Neural crest cell (in vitro differentiated cells): ENCODE results near the gene RIMBP2. TPM values are rescaled to one million over a fixed set of nuclear protein-coding genes. Genes with fewer than 3 reads are reported as not detected.

Source experiments
- DNase-seq: peaks from one replicate; pipeline ENCODE4 v3.0.0; 2021; ENCODE audit warnings: low read depth, mixed read lengths, low spot score
- H3K27ac Mint-ChIP-seq: one replicate; pipeline ENCODE4 v1.8.0; 2021; ENCODE audit warnings: mild to moderate bottlenecking, mixed read lengths; ENCODE audit not compliant: unreplicated experiment
- H3K27me3 Mint-ChIP-seq: 2 replicates; pipeline ENCODE4 v1.8.0; 2021; ENCODE audit warnings: low read depth, mild to moderate bottlenecking, mixed read lengths
- H3K36me3 Mint-ChIP-seq: 2 replicates; pipeline ENCODE4 v1.8.0; 2021; ENCODE audit warnings: low read depth, mild to moderate bottlenecking, mixed read lengths
- H3K4me1 Mint-ChIP-seq: 2 replicates; pipeline ENCODE4 v1.8.0; 2021; ENCODE audit warnings: mixed read lengths
- H3K4me3 Mint-ChIP-seq: one replicate; pipeline ENCODE4 v1.8.0; 2021; ENCODE audit warnings: mild to moderate bottlenecking, mixed read lengths
- H3K9me3 Mint-ChIP-seq: 2 replicates; pipeline ENCODE4 v1.8.0; 2021; ENCODE audit warnings: mixed read lengths
- total RNA-seq: library from RNA; stranded (reverse); gene quantifications from 2 replicates; pipeline ENCODE4 v1.2.1, GENCODE V29; 2021
- TF ChIP-seq, protein P1 (sequence below): fragments of 200-600 bp; sonication (generic); conservative IDR thresholded peaks from 2 replicates; pipeline ENCODE4 v1.5.0; 2021; ENCODE audit warnings: antibody characterized with exemption, mild to moderate bottlenecking

RIMBP2 gene
- total RNA-seq, 1 donor from 2014 or later = 5.9 TPM

DNA sequence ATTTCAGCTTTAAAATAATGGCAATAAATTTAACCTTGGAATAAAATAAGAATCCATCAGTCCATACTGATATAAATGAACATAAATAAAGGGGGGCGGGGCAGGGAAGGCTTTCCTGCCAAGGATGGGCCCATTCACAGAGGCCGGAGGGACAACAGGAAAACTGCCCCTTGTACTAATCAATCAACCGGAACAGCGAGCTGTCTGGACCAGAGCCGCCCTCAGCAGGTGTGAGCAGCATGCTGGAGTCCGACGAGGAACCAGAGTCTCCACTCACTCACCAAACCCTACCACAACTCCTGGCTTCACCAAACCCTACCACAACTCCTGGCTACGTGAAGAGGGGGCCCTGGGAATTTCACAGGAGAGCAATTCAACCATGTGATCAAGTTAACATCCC lies 51.3 kb downstream of the RIMBP2 start:
- H3K27me3 Mint-ChIP-seq = peaks cover 6% of the 10 kb centered on the region
- H3K4me1 Mint-ChIP-seq = peaks cover 9% of the 10 kb centered on the region
- H3K4me3 Mint-ChIP-seq = no peak overlapping the region
- H3K36me3 Mint-ChIP-seq = peaks cover 2% of the 10 kb centered on the region
- no peak for DNase-seq
- no peak overlapping the region for H3K27ac Mint-ChIP-seq
- peaks cover 9% of the 10 kb centered on the region for H3K9me3 Mint-ChIP-seq
- TF ChIP-seq, protein P1, sequence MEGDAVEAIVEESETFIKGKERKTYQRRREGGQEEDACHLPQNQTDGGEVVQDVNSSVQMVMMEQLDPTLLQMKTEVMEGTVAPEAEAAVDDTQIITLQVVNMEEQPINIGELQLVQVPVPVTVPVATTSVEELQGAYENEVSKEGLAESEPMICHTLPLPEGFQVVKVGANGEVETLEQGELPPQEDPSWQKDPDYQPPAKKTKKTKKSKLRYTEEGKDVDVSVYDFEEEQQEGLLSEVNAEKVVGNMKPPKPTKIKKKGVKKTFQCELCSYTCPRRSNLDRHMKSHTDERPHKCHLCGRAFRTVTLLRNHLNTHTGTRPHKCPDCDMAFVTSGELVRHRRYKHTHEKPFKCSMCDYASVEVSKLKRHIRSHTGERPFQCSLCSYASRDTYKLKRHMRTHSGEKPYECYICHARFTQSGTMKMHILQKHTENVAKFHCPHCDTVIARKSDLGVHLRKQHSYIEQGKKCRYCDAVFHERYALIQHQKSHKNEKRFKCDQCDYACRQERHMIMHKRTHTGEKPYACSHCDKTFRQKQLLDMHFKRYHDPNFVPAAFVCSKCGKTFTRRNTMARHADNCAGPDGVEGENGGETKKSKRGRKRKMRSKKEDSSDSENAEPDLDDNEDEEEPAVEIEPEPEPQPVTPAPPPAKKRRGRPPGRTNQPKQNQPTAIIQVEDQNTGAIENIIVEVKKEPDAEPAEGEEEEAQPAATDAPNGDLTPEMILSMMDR = no peak

DNA sequence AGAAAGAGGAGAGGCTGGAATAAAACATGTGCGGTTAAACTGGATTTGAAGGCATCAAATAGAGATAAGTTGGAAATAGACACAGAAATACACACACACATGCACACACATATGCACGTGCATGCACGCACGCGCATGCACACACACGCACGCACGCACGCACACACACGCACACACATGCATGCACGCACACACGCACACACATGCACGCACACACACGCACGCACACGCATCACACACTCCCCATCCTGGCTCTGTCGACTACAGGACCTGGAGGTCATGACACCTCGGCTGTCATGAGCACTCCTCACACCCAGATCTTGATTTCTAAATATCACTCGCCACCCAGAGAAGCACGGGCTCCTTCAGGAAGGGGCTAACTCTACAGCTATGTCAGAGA lies 51.8 kb downstream of the RIMBP2 start:
- DNase-seq = no peak
- H3K9me3 Mint-ChIP-seq = peaks cover 6% of the 10 kb centered on the region
- peaks cover 4% of the 10 kb centered on the region for H3K4me1 Mint-ChIP-seq

GRCh38 chr12:130663514-130663913 lies 52.6 kb downstream of the RIMBP2 start:
- no peak overlapping the region for H3K4me3 Mint-ChIP-seq
- TF ChIP-seq, protein P1 = no peak
- H3K4me1 Mint-ChIP-seq = peaks cover 9% of the 10 kb centered on the region
- no peak for DNase-seq
- H3K27me3 Mint-ChIP-seq = peaks cover 6% of the 10 kb centered on the region
- peaks cover 6% of the 10 kb centered on the region for H3K9me3 Mint-ChIP-seq
- H3K36me3 Mint-ChIP-seq = peaks cover 2% of the 10 kb centered on the region
- no peak overlapping the region for H3K27ac Mint-ChIP-seq

More for the DNA sequence above, 51.8 kb downstream of the RIMBP2 start:
- no peak overlapping the region for H3K27ac Mint-ChIP-seq
- TF ChIP-seq, protein P1 = no peak
- H3K27me3 Mint-ChIP-seq = peaks cover 6% of the 10 kb centered on the region
- H3K36me3 Mint-ChIP-seq = peaks cover 2% of the 10 kb centered on the region
- H3K4me3 Mint-ChIP-seq = no peak overlapping the region

- TF ChIP-seq, protein P1 = peak; percentile 22
- Mint-ChIP-seq H3K4me3 (no peak overlapping the region), H3K36me3 (no peaks in the 10 kb centered on the region), H3K9me3 (peaks cover 3% of the 10 kb centered on the region), H3K27me3 (peaks cover 6% of the 10 kb centered on the region), H3K27ac (no peak overlapping the region), H3K4me1 (peaks cover 16% of the 10 kb centered on the region)
- no peak for DNase-seq
Observed at GRCh38 chr12:130661486-130662255, 54.4 kb downstream of the RIMBP2 start.

DNA sequence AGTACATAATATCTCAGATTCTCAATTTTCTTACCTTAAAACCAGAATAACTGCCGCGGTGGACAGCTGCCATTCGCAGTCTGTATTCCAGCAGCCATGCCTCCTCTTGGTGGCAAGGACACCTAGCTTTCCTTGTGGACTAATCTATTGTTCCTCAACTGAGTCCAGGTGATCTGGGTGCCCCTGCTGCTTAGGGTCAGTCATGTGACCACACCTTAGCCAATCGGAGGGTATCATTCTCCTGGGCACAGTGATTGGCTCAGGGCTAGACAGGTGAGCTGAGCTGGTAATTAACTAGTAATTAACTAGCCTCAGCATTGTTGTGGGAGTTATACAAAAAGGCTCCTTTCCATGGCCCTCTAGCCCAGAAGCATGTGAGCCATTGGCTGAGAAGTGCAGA lies 55.0 kb downstream of the RIMBP2 start:
- H3K27me3 Mint-ChIP-seq = peaks cover 2% of the 10 kb centered on the region
- H3K9me3 Mint-ChIP-seq = no peaks in the 10 kb centered on the region

More for the DNA sequence above, 55.0 kb downstream of the RIMBP2 start:
- no peak overlapping the region for H3K4me3 Mint-ChIP-seq
- peaks cover 16% of the 10 kb centered on the region for H3K4me1 Mint-ChIP-seq
- H3K27ac Mint-ChIP-seq = no peak overlapping the region
- TF ChIP-seq, protein P1 = no peak
- no peaks in the 10 kb centered on the region for H3K36me3 Mint-ChIP-seq
- DNase-seq = no peak
